H1 (cell line): Measurements from ENCODE around the gene C2CD4D. TPM values are rescaled to one million over a fixed set of nuclear protein-coding genes. Genes with fewer than 3 reads are reported as not detected.

Experiments used
- CEBPB ChIP-seq: IDR thresholded peaks from 2 replicates; pipeline ENCODE4 v1.6.1; 2012; ENCODE audit warnings: low read depth, low read length
- CHD7 ChIP-seq: fragments of 300-600 bp; sonication (generic); IDR thresholded peaks from 2 replicates; pipeline ENCODE4 v1.7.1; 2012; ENCODE audit warnings: low read length, moderate library complexity, mild to moderate bottlenecking, inconsistent platforms; ENCODE audit not compliant: insufficient replicate concordance
- E2F6 ChIP-seq: IDR thresholded peaks from 2 replicates; pipeline ENCODE4 v1.6.1; 2012; ENCODE audit warnings: inconsistent platforms
- GABPA ChIP-seq: IDR thresholded peaks from 2 replicates; pipeline ENCODE4 v1.6.1; 2011; ENCODE audit warnings: mild to moderate bottlenecking, low read length, moderate library complexity, borderline replicate concordance; ENCODE audit not compliant: insufficient read depth
- NRF1 ChIP-seq: IDR thresholded peaks from 2 replicates; pipeline ENCODE4 v1.6.1; 2011; ENCODE audit warnings: mild to moderate bottlenecking, low read depth, low read length, improper control_type of control experiment
- PHF8 ChIP-seq: fragments of 200-600 bp; sonication (generic); conservative IDR thresholded peaks from 2 replicates; pipeline ENCODE4 v1.7.1; 2012; ENCODE audit warnings: low read depth, mild to moderate bottlenecking, inconsistent platforms, low read length, moderate library complexity
- POLR2AphosphoS5 ChIP-seq: IDR thresholded peaks from 2 replicates; pipeline ENCODE4 v1.6.1; 2011; ENCODE audit warnings: low read depth, low read length
- RXRA ChIP-seq: IDR thresholded peaks from 2 replicates; pipeline ENCODE4 v1.6.1; 2011; ENCODE audit warnings: low read depth, mild to moderate bottlenecking, low read length, moderate library complexity; ENCODE audit not compliant: insufficient read depth
- SP2 ChIP-seq: IDR thresholded peaks from 2 replicates; pipeline ENCODE4 v1.6.1; 2012; ENCODE audit warnings: mild to moderate bottlenecking, low read length, inconsistent platforms
- SP4 ChIP-seq: IDR thresholded peaks from 2 replicates; pipeline ENCODE4 v1.6.1; 2012; ENCODE audit warnings: low read length, inconsistent platforms
- TAF7 ChIP-seq: optimal IDR thresholded peaks from 2 replicates; pipeline ENCODE3; 2011; ENCODE audit warnings: low read depth, mild to moderate bottlenecking, inconsistent platforms, low read length, moderate library complexity, borderline replicate concordance
- YY1 ChIP-seq: IDR thresholded peaks from 2 replicates; pipeline ENCODE4 v1.6.1; 2011; ENCODE audit warnings: low read depth, mild to moderate bottlenecking, low read length
- polyA plus RNA-seq, 7 experiments: library from polyadenylated mRNA; depleted of rRNA in 3 of 7; stranded (reverse) in 5 of 7; unstranded in 2 of 7; fragments of >200 nt in 5 of 7; fragments of 200-250 nt in 2 of 7; gene quantifications; 1 replicate in 5 of 7; 2 replicates in 1 of 7; 4 replicates in 1 of 7; pipeline versions ENCODE4 v1.2.1 to v1.2.3, GENCODE V29; 2011 to 2013; ENCODE audit warnings: missing spikeins in 2 of 7, mixed read lengths in 2 of 7
- total RNA-seq: library from RNA; stranded (reverse); fragmentation: NEBNext Ultra II Directional; extraction: Animal tissue kit (Norgen Biotek cat#: 25700); gene quantifications from 2 replicates; pipeline ENCODE4 v1.2.1, GENCODE V29; 2021

Gene C2CD4D
- total and polyA plus RNA-seq, 2 of the 8 experiments (the other 6 are each of a cell fraction or from before 2014, with no cell fraction given): 0.41 to 0.71 TPM

- TF ChIP-seq CHD7 (no peak), RXRA (no peak), TAF7 (no peak), YY1 (no peak), PHF8 (no peak), SP4 (no peak), E2F6 (no peak), NRF1 (no peak), CEBPB (no peak), GABPA (no peak), POLR2AphosphoS5 (no peak), SP2 (no peak)
Measured at GRCh38 chr1:151801310-151801820, 38.3 kb downstream of the C2CD4D start (continued).
